GM23248 (cell line): ENCODE data around the gene AOPEP.

Experiments
- EZH2 ChIP-seq: fragments of 200-600 bp; sonication (generic); IDR thresholded peaks from 2 replicates; pipeline ENCODE4 v1.6.1; 2018; ENCODE audit warnings: antibody characterized with exemption, mild to moderate bottlenecking; ENCODE audit not compliant: insufficient read depth, poor library complexity, severe bottlenecking
- EZH2phosphoT487 ChIP-seq: fragments of 200-600 bp; sonication (generic); IDR thresholded peaks from 2 replicates; pipeline ENCODE4 v1.6.1; 2018; ENCODE audit warnings: antibody characterized with exemption, moderate library complexity, mild to moderate bottlenecking, low read depth; ENCODE audit not compliant: insufficient read depth

GRCh38 chr9:94950040-94950578, 223.6 kb downstream of the AOPEP start:
- TF ChIP-seq EZH2 (no peak), EZH2phosphoT487 (no peak)
